Fibroblast of skin of left biceps (primary cell): ENCODE data around the gene MMRN2.

ENCODE experiments used
- DNase-seq, 2 experiments: peaks; one replicate each; pipeline ENCODE4 v3.0.0-alpha.2; 2013; ENCODE audit warnings: low read depth in 2 of 2

Gene MMRN2

DNA sequence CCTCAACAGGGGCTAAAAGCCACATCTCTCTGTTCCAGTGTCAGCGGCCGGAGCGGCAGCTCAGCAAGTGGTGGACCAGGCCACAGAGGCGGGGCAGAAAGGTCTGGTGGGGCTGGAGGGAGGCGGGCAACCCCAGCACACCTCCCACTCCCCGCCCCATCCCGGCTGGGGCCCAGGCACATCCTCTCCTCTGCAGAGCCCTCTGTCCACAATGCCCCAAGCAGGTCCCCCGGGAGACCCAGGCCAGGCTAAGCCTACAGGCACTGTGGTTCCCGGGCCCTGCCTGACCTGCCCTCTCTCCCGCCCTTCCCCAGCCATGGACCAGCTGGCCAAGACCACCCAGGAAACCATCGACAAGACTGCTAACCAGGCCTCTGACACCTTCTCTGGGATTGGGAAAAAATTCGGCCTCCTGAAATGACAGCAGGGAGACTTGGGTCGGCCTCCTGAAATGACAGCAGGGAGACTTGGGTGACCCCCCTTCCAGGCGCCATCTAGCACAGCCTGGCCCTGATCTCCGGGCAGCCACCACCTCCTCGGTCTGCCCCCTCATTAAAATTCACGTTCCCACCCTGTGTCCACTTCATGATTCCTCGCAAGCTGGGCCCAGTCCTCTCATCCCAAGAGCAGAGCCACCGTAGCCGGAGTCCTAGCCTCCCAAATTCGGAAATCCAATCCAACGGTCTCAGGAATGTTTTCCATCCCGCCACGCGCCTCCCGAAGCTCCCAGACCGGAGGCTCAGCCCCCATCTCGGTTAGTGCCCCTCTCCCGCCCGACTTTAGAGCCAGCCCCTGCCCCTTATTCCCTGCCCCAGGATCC, 13.0 kb upstream of the MMRN2 start:
- DNase-seq: no peak

DNA sequence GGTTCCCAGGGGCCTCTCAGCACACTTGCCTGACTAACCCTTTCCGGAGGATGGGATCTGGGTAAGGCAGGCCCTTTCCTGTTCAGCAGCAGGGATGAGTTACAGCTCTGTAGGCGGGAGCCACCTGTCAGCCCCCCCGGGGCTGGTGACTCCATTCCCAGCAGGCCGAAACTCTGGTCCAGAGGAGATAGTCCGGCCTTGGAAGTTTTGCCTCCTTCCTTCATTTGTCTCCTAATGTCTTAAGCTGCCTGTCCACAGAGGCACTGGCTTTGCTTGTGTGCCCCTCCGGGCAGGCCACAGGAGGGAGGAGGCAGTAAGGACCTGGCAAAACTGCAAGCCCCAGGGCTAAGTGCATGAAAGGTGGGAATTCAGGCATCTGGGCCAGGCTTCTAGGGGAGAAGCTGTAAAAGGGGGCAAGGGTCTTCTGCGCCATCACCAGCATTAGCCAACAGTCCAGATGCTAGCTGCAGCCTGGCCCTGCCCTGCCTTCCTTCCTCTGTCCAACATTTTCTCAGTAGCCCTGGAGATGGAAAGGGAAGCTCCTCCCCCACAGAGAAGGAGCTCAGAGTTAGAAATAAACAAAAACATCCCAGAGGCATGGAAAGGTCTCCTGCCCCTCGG, 12.1 kb upstream of the MMRN2 start:
- no peak for DNase-seq

DNA sequence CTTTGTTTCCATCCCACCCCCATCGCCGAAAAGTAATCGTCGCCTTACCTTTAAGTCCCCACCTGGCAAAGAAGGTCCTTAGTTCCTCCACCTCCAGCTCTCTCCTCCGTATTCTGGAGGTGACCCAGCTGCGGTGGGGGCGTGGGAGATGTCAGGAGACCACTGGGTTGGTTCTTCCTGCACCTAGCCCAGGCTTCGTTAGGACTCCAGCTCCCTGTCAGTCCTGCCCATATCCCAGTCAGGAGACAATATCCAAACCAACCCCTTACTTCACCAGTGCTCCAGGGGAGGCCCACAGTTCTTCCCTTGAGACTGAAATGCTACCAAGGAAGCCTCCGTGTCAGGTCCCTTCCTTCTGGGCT, 11.6 kb upstream of the MMRN2 start:
- no peak for DNase-seq

DNA sequence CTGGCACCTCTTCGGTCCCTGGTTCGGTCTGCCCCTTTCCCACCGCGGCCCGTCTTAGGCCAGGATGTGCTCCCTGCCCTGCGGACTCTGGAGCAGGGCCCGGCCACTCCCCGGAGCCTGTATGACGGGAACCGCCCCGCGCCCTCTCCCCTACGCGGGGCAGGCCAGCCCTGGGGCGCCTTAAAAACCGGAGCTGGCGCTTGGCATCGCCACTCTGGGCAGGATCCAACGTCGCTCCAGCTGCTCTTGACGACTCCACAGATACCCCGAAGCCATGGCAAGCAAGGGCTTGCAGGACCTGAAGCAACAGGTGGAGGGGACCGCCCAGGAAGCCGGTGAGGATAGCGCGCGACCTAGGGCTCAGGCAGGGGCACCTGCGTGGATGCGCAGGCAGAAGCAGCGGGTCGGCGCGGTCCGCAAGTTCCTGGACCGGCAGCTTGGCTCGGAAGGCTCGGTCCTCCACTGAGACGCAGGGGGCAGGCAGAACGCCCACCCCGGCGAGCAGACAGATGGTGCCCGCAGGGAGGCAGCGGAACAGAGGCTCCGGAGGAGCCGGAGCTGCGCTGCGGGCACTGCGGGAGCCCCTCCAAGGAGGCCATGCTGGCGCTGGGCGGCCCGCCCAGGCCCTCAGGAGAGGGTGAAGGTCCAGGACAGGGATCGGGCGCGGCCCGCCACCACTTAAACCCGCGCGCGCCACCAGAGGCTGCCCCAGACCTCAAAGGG, 11.0 kb upstream of the MMRN2 start, which contains the start of gene ADIRF:
Gene ADIRF, plus strand, starts transcription at position 212 of the 723 bp plus-strand sequence. Its CDS starts 63 bp downstream, at position 275.
- no peak for DNase-seq

DNA sequence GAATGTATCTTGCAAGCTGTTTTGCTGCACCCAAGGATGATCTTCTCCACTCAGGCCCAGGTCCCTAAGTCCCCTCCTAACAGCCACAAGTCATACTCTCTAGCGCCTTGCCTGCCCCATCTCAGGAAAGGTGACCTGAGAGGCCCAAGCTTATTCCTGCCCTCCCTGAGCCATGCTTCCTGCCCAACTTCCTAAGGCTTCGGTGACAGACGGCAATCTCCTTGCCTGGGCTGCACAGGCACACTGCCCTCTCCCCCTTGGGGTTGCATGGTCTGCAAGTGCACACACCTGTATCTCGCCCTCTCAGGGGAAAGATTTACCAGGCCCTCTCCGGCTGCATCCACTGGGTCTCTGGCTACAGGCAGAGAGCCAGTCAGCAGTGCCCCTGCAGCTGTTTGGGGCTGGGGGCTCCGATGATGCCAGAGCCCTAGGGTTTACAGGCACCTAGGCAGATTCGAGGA, 10.1 kb upstream of the MMRN2 start:
- no peak for DNase-seq

DNA sequence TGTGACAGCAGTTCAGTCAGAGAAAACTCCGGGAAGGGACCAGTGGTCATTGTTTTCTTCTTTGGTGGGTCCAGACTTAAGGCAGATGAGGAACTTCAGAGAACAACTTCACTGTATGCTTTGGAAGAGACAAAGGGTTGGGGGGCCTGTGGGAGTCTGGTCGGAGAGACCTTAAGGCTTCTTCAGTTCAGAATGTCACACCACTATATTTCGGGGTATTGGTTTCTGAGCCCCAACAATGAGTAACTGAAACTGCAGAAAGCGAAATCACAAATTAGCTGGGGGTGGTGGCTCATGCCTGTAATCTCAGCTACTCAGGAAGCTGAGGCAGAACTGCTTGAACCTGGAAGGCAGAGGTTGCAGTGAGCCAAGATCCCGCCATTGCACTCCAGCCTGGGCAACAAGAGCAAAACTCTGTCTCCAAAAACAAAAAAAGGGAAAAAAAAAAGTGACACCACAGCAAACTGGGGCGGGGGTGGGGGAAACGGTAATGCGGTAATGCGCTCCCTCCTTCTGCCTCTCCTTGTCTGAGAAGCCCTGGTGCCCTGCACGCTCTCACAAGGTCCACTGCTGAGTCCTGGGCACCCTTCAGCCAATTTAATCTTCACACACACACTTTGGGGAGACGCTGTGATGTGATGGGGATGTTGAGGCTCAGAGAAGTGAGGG, 8.7 kb upstream of the MMRN2 start:
- DNase-seq: no peak

DNA sequence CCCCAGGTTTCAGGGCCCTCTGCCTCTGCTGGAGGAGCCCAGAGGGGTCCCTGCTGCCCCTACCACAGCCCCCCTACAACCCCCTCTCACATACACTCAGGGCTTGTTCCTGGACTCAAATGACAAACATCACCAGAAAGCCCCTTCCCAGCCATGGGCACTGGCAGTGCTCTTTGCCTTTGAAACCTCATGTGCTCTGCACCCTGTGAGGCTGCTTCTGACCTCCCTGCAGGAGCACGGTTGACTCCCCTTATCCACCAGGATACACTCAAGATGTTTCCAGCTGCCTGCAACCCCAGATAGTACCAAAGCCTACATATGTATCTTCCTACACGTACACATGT, 7.4 kb upstream of the MMRN2 start:
- DNase-seq: no peak

DNA sequence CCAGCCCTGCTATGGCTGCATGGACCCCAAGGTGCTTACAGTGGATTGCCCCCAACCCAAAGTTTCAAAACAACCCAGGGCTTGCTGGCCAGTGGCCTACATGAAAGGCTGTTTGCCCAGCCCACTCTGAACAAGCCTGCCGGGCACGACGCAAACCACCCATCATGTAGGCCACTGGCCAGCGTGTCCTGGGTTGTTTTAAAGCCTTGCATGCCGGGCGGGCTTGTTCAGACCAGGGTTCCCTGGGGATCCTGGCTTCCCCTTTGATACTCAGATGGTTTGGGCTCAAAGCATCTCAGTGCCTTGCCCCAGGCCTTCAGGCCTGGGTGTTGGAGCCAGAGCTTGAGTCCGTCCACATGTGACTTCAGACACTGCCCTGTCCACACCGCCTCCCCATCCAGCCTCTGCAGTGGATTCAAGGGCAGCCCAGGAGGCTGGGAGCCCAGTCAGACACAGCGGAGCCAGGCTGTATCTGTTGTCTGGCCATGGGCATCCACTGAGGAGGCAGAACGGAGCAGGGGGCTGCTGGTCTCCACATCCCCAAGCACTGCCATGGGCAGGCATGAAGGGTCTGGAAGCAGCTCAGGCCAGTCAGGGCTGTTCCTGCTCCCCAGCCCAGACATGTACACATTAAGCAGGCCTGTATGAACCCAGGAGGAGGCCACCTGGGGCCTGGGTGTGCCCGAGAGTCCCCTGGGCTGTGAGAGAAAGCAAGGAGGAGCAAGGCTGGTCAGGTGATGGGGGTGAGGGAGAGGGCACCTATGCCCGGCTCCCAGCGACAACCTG, 6.8 kb upstream of the MMRN2 start:
- no peak for DNase-seq

DNA sequence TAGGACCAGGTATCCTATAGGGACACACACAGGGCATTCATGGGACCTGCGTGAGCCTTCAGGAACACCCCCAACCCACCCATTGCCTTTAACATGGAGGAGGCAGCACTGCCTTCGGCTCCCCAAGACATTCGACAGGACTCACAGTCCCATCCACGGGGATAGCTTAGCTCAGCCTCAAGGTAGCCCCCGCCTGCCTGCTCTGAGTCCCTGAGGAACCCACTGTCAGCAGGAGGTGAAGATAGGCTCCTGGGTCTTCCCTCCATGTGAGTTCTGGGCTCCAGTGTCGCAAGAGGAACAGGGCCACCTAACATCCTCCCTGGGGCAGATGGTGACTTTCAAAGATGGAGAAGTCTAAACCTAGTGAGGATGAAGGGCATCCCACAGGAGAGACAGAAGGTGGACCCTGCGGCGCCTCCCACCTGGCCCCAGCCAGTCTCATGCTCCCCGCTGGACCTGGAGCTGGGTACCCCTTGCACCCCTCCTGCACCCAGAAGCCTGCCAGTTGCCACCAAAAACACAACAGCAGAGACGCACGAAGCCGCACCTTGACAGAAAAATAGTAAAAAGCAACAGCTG, 6.0 kb upstream of the MMRN2 start:
- DNase-seq: no peak

DNA sequence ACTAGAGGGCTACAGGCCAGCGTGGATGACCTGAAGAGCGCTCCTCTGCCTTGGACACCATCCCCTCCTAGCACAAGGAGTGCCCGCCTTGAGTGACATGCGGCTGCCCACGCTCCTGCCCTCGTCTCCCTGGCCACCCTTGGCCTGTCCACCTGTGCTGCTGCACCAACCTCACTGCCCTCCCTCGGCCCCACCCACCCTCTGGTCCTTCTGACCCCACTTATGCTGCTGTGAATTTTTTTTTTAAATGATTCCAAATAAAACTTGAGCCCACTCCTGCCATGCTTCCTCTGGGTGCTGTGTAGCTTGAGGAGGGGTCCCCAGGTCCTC, 5.5 kb upstream of the MMRN2 start:
- no peak for DNase-seq

DNA sequence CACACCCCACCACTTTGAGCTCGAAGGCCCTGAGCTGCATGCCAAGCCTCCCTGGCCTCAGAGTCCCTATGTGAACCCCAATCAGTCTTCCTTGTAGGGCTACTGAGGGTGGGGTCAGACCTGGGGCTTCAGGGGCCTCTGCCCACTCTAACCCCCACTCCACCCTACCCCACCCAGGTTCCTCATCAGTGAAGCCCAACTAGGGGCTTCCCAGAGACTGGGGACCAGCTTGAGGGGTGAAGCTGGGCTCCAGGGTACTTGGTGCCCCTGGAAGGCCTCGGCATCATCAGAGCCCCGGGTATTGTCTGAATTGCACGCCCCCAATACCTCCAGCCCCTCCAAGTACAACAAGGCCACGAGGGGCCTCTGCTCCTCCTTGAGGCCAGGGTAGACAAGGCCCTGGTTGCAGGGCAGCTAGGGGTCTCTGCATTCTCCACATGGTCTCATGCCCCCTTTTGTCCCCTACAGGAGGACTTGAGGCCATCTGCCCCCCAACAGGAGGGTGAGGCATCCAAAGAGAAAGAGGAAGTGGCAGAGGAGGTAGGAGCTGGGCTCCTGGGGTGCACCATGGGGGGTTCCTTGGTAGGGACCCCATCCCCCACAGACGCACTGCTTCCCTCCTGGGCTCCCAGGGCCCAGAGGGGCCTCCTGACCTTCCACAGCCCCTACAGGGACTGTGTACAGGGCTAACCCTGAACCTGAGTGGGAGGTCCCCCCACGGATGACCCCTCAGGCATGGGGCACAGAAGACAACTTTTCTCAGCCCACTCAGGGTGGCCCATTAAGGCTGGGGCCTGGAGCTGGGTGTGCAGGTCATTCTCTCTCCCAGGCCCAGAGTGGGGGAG, 4.9 kb upstream of the MMRN2 start:
- no peak for DNase-seq

DNA sequence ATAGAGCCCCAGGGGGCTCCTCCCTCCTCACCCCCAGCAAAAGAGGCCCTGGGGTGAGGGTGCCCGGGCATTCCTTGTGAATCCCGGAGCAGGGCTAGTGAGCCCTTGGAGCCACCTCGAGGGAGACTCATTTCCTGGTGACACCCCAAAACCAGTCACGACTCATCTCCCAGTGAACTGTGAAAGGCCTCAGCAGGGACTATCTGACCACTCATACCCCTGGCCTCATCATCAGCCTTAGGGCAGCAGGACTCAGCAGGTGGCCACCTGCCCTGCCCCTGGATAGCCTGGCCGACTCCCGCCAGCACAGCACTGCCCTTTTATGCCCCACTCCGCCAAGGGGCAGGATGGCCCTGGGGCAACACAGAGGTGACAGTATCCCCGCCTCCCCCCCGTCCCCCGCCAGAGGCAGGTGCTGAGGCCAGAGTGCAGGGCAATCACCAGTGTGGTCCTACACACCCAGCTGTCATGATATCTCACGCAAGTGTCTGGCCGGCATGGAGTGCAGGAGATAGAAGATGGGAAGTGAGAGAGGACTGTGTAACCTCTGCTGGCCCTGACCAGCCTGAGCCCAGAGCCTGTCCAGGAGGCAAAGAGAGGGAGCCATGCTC, 4.2 kb upstream of the MMRN2 start:
- DNase-seq: no peak

DNA sequence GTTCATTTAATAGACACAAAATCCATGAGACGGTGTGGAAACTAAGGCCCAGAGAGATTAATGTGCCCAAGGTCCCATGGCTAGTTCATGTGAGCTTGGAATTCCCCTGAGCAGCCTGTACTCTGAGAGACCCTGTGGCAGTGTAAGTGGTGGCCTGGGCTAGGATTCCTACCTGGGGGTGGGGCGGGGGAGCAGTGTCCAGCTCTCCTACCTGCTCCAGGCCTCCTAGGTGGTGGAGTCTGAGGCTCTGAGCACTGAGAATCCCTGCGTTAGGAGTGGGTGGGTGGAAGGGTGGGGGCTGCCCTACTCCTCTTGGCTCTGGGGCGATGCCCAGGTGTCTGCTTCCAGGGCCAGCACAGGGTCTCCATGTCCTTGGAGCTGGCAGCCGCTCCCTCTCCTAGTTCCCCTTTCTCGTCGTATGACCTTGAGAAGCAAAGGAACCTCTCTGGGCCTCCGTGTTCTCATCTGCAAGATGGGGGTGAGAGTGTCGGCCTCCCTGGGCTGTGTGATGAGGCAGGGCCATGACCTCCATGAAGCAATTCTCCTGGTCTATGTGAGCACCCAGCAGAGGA, 3.5 kb upstream of the MMRN2 start:
- no peak for DNase-seq

DNA sequence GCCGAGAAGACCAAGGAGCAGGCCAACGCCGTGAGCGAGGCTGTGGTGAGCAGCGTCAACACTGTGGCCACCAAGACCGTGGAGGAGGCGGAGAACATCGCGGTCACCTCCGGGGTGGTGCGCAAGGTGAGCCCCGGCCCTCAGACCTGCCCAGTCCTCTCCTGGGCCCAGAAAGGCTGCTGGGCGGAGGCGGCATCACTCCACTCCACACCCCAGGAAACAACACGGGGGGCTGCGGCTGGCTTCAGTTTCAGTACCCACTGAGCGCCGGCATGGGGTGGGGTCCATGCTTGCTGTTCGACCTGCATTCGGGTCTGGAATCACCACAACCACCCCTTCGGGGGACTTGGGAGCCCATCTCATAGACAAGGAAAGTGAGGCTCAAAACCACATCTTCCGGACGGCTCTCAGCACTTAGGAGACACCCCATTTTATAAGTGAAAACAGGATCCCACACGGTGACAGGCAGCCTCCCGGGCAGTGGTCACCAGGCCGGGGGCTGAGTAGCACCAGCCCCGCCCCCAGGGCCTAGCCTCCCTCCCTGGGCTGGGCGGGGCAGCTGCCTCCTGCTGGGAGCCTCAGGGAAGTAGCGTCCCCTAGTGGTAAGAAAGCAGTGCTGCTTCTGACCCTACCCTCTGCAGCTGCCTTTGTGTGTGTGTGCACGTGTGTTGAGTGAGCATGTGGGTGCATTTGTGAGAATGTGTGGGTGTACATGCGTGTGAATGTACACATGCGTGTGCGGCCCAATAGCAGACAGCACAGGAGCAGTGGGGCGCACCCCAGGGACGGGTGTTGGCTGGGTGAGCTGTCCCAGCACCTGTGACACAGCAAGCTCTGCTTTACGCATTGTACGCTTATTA, 2.8 kb upstream of the MMRN2 start:
- no peak for DNase-seq

DNA sequence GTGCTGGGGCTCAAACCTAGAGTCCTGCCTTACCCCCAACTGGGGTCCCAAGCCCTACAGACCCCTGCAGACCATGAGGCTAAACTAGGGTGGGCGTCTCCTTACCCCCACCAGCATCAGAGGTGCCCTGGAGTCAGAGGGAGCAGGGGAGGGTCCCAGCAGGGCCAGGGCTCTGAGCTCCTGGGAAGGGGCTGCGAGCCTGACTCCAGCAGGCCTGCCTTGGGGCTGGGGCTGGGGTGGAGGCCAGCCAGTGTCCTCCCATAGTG, 2.3 kb upstream of the MMRN2 start:
- DNase-seq: no peak

DNA sequence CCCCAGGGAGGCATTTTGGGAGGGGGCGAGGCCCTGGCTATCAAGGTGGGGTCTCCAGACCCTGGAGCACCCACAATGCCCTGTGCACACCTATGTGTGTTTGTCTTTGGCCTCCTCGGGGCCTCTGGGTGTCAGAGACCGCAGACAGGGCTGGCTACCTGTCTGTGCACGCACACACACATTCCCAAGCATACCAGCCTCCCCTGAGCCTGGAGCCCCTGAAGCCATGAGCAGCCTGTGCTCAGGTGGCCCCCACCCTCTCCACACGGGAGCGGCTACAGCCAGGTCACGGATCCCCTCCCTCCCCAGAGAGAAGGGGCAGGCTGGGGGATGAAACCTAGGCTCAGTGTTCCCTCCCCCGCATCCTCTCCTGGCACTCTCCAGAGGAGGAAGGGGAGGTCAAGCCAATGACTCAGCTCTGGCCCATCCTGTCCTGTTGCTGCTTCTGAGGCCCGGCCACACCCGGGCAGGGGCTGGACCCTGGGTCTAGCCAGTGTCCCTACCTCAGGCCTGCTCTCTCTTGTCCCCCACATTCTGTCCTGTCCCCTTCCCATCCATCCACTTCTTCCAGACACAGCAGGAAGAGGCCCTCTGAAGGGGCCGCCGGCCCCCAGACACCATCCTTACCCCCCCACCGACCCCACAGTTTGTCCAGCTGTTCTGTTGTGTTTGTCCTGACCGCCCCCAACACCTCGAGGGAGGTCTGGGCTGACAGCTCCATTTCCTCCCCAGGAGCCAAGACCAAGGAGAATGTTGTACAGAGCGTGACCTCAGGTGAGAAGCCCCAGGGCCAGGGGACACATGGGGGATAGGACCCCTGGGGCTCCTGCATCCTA, 1.7 kb upstream of the MMRN2 start:
- no peak for DNase-seq

DNA sequence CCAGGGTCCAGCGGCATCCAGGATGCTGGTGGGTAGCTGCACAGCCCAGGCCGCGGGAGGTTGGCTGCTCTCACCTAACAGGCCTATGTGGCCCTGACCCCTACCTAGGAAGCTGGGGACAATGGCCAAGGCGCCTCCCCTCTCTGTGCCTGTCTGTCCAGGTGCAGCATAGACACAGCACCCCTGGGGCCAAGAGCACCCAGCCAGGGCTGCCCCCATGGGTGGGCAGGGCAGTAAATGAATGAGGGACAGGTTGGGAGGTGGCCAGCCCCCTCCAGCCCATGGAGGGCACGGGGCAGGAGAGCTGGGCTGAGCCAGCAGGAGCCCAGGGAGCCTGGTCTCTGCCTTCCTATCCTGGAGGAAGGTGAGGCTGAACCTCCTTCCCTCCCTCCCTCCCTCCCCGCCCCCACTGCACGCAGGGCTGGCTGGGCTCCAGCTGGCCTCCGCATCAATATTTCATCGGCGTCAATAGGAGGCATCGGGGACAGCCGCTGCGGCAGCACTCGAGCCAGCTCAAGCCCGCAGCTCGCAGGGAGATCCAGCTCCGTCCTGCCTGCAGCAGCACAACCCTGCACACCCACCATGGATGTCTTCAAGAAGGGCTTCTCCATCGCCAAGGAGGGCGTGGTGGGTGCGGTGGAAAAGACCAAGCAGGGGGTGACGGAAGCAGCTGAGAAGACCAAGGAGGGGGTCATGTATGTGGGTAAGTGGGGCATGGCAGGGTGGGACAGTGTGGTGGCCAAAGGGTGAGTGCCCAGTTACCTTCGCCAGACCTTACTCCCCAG, 893 bp upstream of the MMRN2 start, which contains the start of gene SNCG:
Gene SNCG, plus strand, starts transcription at position 484 of the 785 bp plus-strand sequence. Its CDS starts 99 bp downstream, at position 583.
- no peak for DNase-seq
